A673 (cell line): ENCODE data around the gene RAB8B. TPM values are rescaled to one million over a fixed set of nuclear protein-coding genes. Genes with fewer than 3 reads are reported as not detected.

Source experiments
- BruUV-seq: library from RNA; stranded (reverse); fragments of 400-500 nt; replicated peaks from 2 replicates; lab custom pipeline; 2021; lab: Mats Ljungman, UMichigan
- CTCF ChIA-PET: fragments of 300-600 bp; sonication (Branson Sonifier 250); formaldehyde crosslinking; loops from one replicate; lab custom pipeline; 2022; ENCODE audit warnings: antibody characterized with exemption; lab: Charles Lee
- POLR2A ChIA-PET: fragments of 300-600 bp; sonication (Branson Sonifier 250); formaldehyde crosslinking; loops from one replicate; lab custom pipeline; 2022; ENCODE audit warnings: antibody characterized with exemption; ENCODE audit not compliant: low non-redundant PET; lab: Charles Lee
- DNase-seq: peaks from one replicate; pipeline ENCODE4 v3.0.0-alpha.2; 2015; ENCODE audit warnings: low spot score
- H3K27ac ChIP-seq: fragments of 200-600 bp; sonication (generic); 2 replicates; pipeline ENCODE4 v1.5.1; 2016; ENCODE audit warnings: mixed run types, low read depth, mild to moderate bottlenecking, mixed read lengths, antibody characterized with exemption, low read length; ENCODE audit not compliant: poor library complexity, severe bottlenecking
- H3K27me3 ChIP-seq: fragments of 200-600 bp; sonication (generic); replicated peaks from 2 replicates; pipeline ENCODE4 v1.6.1; 2017; ENCODE audit warnings: mixed run types, low read depth, mild to moderate bottlenecking, mixed read lengths, antibody characterized with exemption, low read length; ENCODE audit not compliant: insufficient read depth, poor library complexity
- H3K36me3 ChIP-seq: fragments of 200-600 bp; sonication (generic); 2 replicates; pipeline ENCODE4 v1.6.1; 2016; ENCODE audit warnings: mixed run types, mild to moderate bottlenecking, mixed read lengths, antibody characterized with exemption, low read length; ENCODE audit not compliant: insufficient read depth, poor library complexity, severe bottlenecking
- H3K4me1 ChIP-seq: fragments of 200-600 bp; sonication (generic); 2 replicates; pipeline ENCODE4 v1.6.1; 2017; ENCODE audit warnings: mixed run types, mild to moderate bottlenecking, mixed read lengths, antibody characterized with exemption, low read length; ENCODE audit not compliant: insufficient read depth, poor library complexity, severe bottlenecking
- H3K4me3 ChIP-seq: fragments of 200-600 bp; sonication (generic); 2 replicates; pipeline ENCODE4 v1.5.1; 2016; ENCODE audit warnings: low read depth, mixed run types, mild to moderate bottlenecking, mixed read lengths, low read length; ENCODE audit not compliant: poor library complexity, severe bottlenecking
- H3K9me3 ChIP-seq: fragments of 200-600 bp; sonication (generic); 2 replicates; pipeline ENCODE4 v1.6.1; 2016; ENCODE audit warnings: mixed run types, low read depth, mild to moderate bottlenecking, mixed read lengths, antibody characterized with exemption, low read length; ENCODE audit not compliant: poor library complexity, severe bottlenecking
- EZH2 ChIP-seq: fragments of 200-600 bp; sonication (generic); IDR thresholded peaks from 2 replicates; pipeline ENCODE4 v1.6.1; 2017; ENCODE audit warnings: borderline replicate concordance, low read depth, mild to moderate bottlenecking, mixed read lengths, antibody characterized with exemption, low read length; ENCODE audit not compliant: poor library complexity, severe bottlenecking
- intact Hi-C: fragments of 100-400 bp; cut with micrococcal nuclease; formaldehyde crosslinking; loops from one replicate; pipeline ENCODE4 v1.10.0; 2022; ENCODE audit not compliant: unreplicated experiment
- total RNA-seq: library from RNA; stranded (reverse); gene quantifications from 2 replicates; pipeline ENCODE4 v1.2.3, GENCODE V29; 2021
- TF ChIP-seq, protein P1 (sequence below): fragments of 300-800, 200-600 bp; sonication (generic); conservative IDR thresholded peaks from 2 replicates; pipeline ENCODE4 v1.5.1; 2017; ENCODE audit warnings: low read depth, mild to moderate bottlenecking, antibody characterized with exemption, low read length, moderate library complexity, mixed read lengths

Gene RAB8B
- total RNA-seq, 1 experiment from 2014 or later: 29.1 TPM

DNA sequence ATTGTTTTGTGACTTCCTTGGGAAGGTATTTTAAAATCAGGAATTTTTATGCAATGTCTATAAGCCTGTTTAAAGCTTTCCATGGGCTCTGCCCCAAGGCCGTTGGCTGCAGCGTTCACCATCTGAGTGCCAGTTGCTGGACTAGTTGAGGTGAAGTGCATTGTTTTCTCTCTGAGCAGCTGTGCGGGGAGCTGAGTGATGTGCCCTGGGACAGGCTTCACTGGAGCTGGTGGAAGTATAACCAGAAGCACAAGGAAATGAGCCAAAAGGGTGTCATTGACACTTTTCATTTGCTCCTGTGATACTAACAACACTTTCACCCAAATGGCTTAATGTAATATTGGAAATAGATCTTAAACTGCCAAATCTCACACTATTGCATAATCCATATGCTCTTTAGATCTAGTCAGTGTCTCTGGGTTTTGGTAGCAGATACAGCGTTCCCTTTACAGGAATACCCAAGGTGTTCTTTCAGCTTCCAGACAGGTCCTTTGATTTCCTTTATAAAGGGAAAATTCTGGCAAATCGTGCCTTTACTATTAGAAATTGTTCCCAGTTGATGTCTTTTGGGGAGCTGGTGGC, 117.2 kb downstream of the RAB8B start:
- Histone ChIP-seq H3K27me3 (no peaks in the 10 kb centered on the region), H3K4me1 (peaks cover 5% of the 10 kb centered on the region), H3K9me3 (no peaks in the 10 kb centered on the region), H3K36me3 (no peaks in the 10 kb centered on the region), H3K4me3 (no peak overlapping the region), H3K27ac (no peak overlapping the region)
- ChIA-PET POLR2A (no interaction called here), CTCF (no interaction called here)
- intact Hi-C loops: no loop called here
- no peak for DNase-seq
- no TSS peak for BruUV-seq
- no peak for TF ChIP-seq EZH2
- TF ChIP-seq, protein P1, sequence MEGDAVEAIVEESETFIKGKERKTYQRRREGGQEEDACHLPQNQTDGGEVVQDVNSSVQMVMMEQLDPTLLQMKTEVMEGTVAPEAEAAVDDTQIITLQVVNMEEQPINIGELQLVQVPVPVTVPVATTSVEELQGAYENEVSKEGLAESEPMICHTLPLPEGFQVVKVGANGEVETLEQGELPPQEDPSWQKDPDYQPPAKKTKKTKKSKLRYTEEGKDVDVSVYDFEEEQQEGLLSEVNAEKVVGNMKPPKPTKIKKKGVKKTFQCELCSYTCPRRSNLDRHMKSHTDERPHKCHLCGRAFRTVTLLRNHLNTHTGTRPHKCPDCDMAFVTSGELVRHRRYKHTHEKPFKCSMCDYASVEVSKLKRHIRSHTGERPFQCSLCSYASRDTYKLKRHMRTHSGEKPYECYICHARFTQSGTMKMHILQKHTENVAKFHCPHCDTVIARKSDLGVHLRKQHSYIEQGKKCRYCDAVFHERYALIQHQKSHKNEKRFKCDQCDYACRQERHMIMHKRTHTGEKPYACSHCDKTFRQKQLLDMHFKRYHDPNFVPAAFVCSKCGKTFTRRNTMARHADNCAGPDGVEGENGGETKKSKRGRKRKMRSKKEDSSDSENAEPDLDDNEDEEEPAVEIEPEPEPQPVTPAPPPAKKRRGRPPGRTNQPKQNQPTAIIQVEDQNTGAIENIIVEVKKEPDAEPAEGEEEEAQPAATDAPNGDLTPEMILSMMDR: no peak

DNA sequence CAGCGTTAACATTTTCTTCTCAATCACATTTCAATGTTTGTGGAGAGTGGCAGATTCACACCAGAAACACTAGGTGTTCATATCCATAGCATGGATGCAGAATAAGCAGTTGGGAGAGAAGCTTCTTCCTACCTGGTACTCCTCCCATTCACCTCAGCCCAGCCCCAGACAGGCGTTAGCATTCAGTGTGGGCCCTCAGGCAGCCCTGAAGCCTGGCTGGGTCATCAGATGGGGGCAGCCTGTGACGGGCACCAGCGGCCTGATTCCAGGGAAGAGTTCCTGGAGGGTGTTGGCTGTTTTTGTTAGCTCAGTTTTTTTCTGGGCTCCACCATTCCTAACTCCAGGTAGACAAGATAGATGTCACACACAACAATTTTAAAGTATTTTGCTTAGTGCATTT, 119.1 kb downstream of the RAB8B start:
- Histone ChIP-seq H3K27me3 (no peaks in the 10 kb centered on the region), H3K9me3 (no peaks in the 10 kb centered on the region), H3K4me1 (peaks cover 5% of the 10 kb centered on the region), H3K36me3 (no peaks in the 10 kb centered on the region), H3K27ac (no peak overlapping the region), H3K4me3 (no peak overlapping the region)
- BruUV-seq: no TSS peak
- POLR2A ChIA-PET: no interaction called here
- DNase-seq: no peak
- CTCF ChIA-PET: no interaction called here
- intact Hi-C loops: no loop called here
- TF ChIP-seq, protein P1: no peak
- TF ChIP-seq EZH2: no peak

DNA sequence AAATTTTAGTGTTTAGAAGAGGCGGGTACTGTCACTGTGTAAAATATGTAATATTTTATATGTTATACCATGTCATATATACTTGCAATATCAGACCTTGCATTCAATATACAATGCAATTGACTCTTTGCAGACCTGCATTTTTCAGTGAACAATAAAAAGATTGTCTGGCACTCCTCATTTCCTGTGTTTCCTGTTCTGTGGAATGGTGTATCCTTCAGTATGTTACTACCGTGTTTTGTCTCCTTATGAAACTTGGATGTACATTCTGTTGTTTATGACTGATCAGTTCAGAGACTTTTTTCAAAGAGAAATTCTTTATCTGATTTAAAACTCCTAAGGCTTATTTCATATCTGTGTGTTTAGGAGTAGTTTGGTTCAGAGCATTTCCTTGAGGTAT, 119.5 kb downstream of the RAB8B start:
- Histone ChIP-seq H3K27ac (no peak overlapping the region), H3K9me3 (no peaks in the 10 kb centered on the region), H3K27me3 (no peaks in the 10 kb centered on the region), H3K36me3 (no peaks in the 10 kb centered on the region), H3K4me1 (peaks cover 5% of the 10 kb centered on the region), H3K4me3 (no peak overlapping the region)
- CTCF ChIA-PET: no interaction called here
- POLR2A ChIA-PET: interaction anchor here (0.5 kb wide), 1 partner anchor 34 kb away, joined by 4 read pairs; no protein-coding TSS in a partner anchor
- BruUV-seq: no TSS peak
- no peak for DNase-seq
- intact Hi-C loops: no loop called here
- TF ChIP-seq EZH2: no peak
- TF ChIP-seq, protein P1: no peak
